KBM-7 (cell line): Measurements from ENCODE around the gene MAB21L4.

Experiments
- DNase-seq: peaks from one replicate; pipeline ENCODE4 v3.0.0-alpha.2; 2015
- in situ Hi-C: fragments of 300-500 bp; cut with MboI; formaldehyde crosslinking; loops from 2 replicates; pipeline ENCODE4 v1.14.3; 2020; ENCODE audit warnings: low sequenced_read_pairs, low pct_unique_long_range_greater_than_20kb, mixed read lengths

Gene MAB21L4

GRCh38 chr2:240913810-240914644 lies 18.1 kb upstream of the MAB21L4 start:
- in situ Hi-C loops, result no loop called here
- DNase-seq, result peak; percentile 45

GRCh38 chr2:240912878-240913809 lies 17.2 kb upstream of the MAB21L4 start:
- DNase-seq, result no peak
- in situ Hi-C loops, result no loop called here

- in situ Hi-C loops, result no loop called here
- DNase-seq, result peak; percentile 28
Observed at GRCh38 chr2:240911641-240912265, 15.8 kb upstream of the MAB21L4 start.

GRCh38 chr2:240909216-240909974 lies 13.4 kb upstream of the MAB21L4 start:
- in situ Hi-C loops, result no loop called here
- DNase-seq, result no peak

GRCh38 chr2:240906911-240907590 lies 11.1 kb upstream of the MAB21L4 start:
- in situ Hi-C loops, result no loop called here
- DNase-seq, result no peak

- in situ Hi-C loops, result no loop called here
- DNase-seq, result no peak
Observed at GRCh38 chr2:240906141-240906910, 10.4 kb upstream of the MAB21L4 start, which contains the start of gene CROCC2. Gene CROCC2 (plus strand): TSS chr2:240906336. CDS start chr2:240906514, 178 bp downstream.

- DNase-seq, result no peak
- in situ Hi-C loops, result no loop called here
Observed at GRCh38 chr2:240905176-240905781, 9.3 kb upstream of the MAB21L4 start.

- DNase-seq, result no peak
- in situ Hi-C loops, result no loop called here
Observed at GRCh38 chr2:240904216-240905175, 8.5 kb upstream of the MAB21L4 start.

GRCh38 chr2:240903191-240904060 lies 7.5 kb upstream of the MAB21L4 start:
- no peak for DNase-seq
- in situ Hi-C loops, result no loop called here

- no peak for DNase-seq
- in situ Hi-C loops, result no loop called here
Observed at GRCh38 chr2:240902615-240903041, 6.7 kb upstream of the MAB21L4 start.

- DNase-seq, result no peak
- in situ Hi-C loops, result no loop called here
Observed at GRCh38 chr2:240901986-240902614, 6.1 kb upstream of the MAB21L4 start.

- in situ Hi-C loops, result no loop called here
- DNase-seq, result no peak
Observed at GRCh38 chr2:240900141-240900860, 4.3 kb upstream of the MAB21L4 start.

- no peak for DNase-seq
- in situ Hi-C loops, result no loop called here
Observed at GRCh38 chr2:240899468-240899865, 3.5 kb upstream of the MAB21L4 start.

GRCh38 chr2:240898731-240899467 lies 2.9 kb upstream of the MAB21L4 start:
- DNase-seq, result no peak
- in situ Hi-C loops, result no loop called here
